Panc1 (cell line): ENCODE measurements around the gene KRT6A.

Source experiments
- CTCF ChIP-seq: fragments of 450-650 bp; IDR thresholded peaks from 2 replicates; pipeline ENCODE4 v1.5.1; 2017; ENCODE audit warnings: mild to moderate bottlenecking
- POLR2AphosphoS5 ChIP-seq: IDR thresholded peaks from 2 replicates; pipeline ENCODE4 v1.6.1; 2012; ENCODE audit warnings: mild to moderate bottlenecking, low read depth, low read length, moderate library complexity
- SIN3A ChIP-seq: IDR thresholded peaks from 2 replicates; pipeline ENCODE4 v1.6.1; 2012; ENCODE audit warnings: low read depth, mild to moderate bottlenecking, low read length, moderate library complexity, borderline replicate concordance; ENCODE audit not compliant: insufficient read depth
- TCF7L2 ChIP-seq: IDR thresholded peaks from 2 replicates; pipeline ENCODE4 v1.6.1; 2011; ENCODE audit warnings: mild to moderate bottlenecking, low read depth, low read length, inconsistent platforms
- TF ChIP-seq, protein P1 (sequence below), 2 experiments: IDR thresholded peaks; 2 replicates each; pipeline ENCODE4 v1.6.1; 2011 to 2012; ENCODE audit warnings: low read depth in 2 of 2, control low read depth in 1 of 2, low read length in 1 of 2, mild to moderate bottlenecking in 1 of 2, moderate library complexity in 1 of 2; ENCODE audit not compliant: insufficient read depth in 1 of 2

DNA sequence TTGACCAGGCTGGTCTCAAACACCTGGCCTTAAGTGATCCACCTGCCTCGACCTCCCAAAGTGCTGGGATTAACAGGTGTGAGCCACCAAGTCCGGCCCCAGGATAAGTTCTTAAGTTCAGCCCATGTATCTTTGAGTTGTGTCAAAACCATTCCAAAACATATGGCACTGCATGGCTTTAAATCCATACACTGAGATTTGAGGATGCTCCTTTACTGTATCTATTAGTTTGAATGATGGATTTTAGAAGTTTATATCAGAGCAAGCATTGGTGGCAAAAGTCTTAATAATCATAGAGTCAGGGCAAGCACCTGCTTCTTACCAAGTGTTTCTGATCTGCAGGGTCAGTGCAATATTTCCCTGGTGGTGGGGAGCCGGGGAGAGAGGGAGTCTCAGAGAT, 47.2 kb downstream of the KRT6A start:
- TF ChIP-seq CTCF: no peak
- TF ChIP-seq, protein P1, sequence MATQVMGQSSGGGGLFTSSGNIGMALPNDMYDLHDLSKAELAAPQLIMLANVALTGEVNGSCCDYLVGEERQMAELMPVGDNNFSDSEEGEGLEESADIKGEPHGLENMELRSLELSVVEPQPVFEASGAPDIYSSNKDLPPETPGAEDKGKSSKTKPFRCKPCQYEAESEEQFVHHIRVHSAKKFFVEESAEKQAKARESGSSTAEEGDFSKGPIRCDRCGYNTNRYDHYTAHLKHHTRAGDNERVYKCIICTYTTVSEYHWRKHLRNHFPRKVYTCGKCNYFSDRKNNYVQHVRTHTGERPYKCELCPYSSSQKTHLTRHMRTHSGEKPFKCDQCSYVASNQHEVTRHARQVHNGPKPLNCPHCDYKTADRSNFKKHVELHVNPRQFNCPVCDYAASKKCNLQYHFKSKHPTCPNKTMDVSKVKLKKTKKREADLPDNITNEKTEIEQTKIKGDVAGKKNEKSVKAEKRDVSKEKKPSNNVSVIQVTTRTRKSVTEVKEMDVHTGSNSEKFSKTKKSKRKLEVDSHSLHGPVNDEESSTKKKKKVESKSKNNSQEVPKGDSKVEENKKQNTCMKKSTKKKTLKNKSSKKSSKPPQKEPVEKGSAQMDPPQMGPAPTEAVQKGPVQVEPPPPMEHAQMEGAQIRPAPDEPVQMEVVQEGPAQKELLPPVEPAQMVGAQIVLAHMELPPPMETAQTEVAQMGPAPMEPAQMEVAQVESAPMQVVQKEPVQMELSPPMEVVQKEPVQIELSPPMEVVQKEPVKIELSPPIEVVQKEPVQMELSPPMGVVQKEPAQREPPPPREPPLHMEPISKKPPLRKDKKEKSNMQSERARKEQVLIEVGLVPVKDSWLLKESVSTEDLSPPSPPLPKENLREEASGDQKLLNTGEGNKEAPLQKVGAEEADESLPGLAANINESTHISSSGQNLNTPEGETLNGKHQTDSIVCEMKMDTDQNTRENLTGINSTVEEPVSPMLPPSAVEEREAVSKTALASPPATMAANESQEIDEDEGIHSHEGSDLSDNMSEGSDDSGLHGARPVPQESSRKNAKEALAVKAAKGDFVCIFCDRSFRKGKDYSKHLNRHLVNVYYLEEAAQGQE (IDR thresholded peaks at IDR 0.05; ENCODE audit: insufficient read depth in 1 of 2, low read depth in 2 of 2, low read length in 1 of 2): no peak
- no peak for TF ChIP-seq POLR2AphosphoS5
- TF ChIP-seq SIN3A: no peak
- no peak for TF ChIP-seq TCF7L2
